Mucosa of descending colon (tissue), 3 donors: ENCODE measurements around the gene NSMF. TPM values are rescaled to one million over a fixed set of nuclear protein-coding genes. Genes with fewer than 3 reads are reported as not detected.
A peak's percentile ranks its signal among the peaks of the same experiment; 100 is the strongest.

Experiments
- ATAC-seq: fragments of 200-7000 bp; cut with Tn5 transposase; one replicate; pipeline ENCODE4 v1.9.1; 2020; ENCODE audit warnings: mild to moderate bottlenecking, moderate library complexity
- DNase-seq, 3 donors: peaks; one replicate each; pipeline ENCODE4 v3.0.0-alpha.2; 2020
- H3K36me3 ChIP-seq: fragments of 200-600 bp; one replicate; pipeline ENCODE4 v1.8.0; 2021; ENCODE audit warnings: low read depth, mild to moderate bottlenecking
- H3K4me1 ChIP-seq: fragments of 200-600 bp; one replicate; pipeline ENCODE4 v1.8.0; 2021; ENCODE audit warnings: low read depth, mild to moderate bottlenecking
- H3K4me3 ChIP-seq: fragments of 200-600 bp; one replicate; pipeline ENCODE4 v1.8.0; 2021; ENCODE audit warnings: mild to moderate bottlenecking
- H3K9me3 ChIP-seq: fragments of 200-600 bp; one replicate; pipeline ENCODE4 v1.8.0; 2021; ENCODE audit warnings: mild to moderate bottlenecking
- CTCF ChIP-seq: fragments of 200-600 bp; IDR thresholded peaks from one replicate; pipeline ENCODE4 v1.8.0; 2022; ENCODE audit warnings: antibody characterized with exemption, mild to moderate bottlenecking
- intact Hi-C, 2 donors: fragments of 100-400 bp; cut with DNase I in 1 of 2; cut with micrococcal nuclease in 1 of 2; formaldehyde crosslinking; loops; one replicate each; pipeline versions ENCODE4 v1.11.0 to v1.11.1; 2022; cut with DNase I, micrococcal nuclease
- total RNA-seq, 3 donors: library from RNA; stranded (reverse); fragmentation: NEBNext Ultra II Directional in 2 of 3; extraction: Animal tissue kit (Norgen Biotek cat#: 25700) in 2 of 3; gene quantifications; one replicate each; pipeline versions ENCODE4 v1.2.1 to v1.2.4, GENCODE V29; 2021 to 2023
- donor health status: DM: no; HTN: no; CAD: no; lungs with moderate emphysema.
- donor health status: DM: no; HTN: no; CAD: no.
- donor health status: DM: no; HTN: yes; CAD: no.

NSMF gene
- total RNA-seq, 3 donors from 2014 or later: 30.1 to 48.0 (median 43.4) TPM

DNA sequence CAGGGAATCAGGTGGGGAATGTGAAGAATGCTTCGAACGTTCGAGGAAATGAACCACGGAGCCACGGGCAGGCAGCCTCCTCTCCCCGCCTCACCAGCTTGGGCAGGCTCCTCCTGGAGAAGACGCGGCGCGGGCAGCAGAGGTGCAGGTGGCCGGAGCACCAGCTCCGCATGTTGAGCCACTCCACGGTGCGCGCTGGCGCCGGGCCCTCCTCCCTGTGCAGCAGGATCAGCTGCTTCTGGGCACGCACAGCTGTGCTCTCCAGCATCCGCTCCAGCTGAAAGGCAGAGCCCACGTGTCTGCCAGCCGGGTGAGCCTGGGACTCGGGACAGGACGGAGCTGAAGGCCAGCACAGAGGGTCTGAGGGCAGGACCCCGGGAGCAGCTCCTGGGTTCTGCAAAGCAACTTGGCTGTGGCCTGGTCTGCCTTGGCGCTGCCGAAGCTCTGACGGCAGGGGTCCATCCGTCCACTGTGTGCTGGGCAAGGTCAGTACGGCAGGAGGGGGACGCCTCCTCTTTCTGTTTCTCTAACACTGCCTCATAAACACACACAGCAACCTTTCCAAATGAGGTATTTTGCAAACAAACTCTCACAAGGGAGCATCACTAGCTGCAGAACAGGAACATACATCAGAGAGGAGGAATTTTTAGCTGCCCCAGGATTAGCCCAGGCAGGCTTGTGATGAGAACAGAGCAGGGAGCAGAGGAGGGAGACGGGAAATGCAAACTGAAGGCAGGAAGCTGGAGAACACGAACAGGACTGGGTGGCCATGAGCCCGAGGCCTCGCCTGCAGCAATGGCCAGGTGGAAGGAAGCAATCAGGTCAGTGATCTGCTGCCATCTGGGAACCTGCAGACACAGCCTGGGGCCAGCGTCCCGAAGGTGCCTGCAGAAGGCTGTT lies 20.1 kb upstream of the NSMF start:
- Histone ChIP-seq H3K4me3 (no peak overlapping the region), H3K36me3 (no peaks in the 10 kb centered on the region), H3K4me1 (no peaks in the 10 kb centered on the region), H3K9me3 (peaks cover 15% of the 10 kb centered on the region)
- no peak for TF ChIP-seq CTCF
- intact Hi-C loops: no loop called here
- peak in 2 of 3 donors; percentile 15 to 34 for DNase-seq
- ATAC-seq: no peak

DNA sequence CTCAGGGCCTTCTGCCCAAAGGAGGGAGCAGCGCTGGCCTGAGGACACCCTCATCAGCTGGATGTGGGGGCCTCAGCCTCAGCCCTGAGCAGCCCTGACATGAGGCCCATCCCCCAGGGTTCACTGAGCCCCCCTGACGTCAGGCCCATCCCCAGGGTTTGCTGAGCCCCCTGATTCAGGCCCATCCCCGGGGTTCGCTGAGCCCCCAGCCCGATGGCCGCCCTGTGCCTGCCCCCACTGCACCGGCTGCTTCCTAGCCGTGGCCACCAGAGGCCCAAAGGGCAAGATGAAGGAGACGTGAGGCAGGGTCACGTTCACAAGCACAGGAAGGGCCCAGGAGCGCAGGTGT lies 19.5 kb upstream of the NSMF start:
- intact Hi-C loops: no loop called here
- Histone ChIP-seq H3K9me3 (peaks cover 15% of the 10 kb centered on the region), H3K36me3 (no peaks in the 10 kb centered on the region), H3K4me3 (no peak overlapping the region), H3K4me1 (no peaks in the 10 kb centered on the region)
- DNase-seq (peak in 2 of 3 donors; percentile 13 to 38), ATAC-seq (no peak)
- TF ChIP-seq CTCF: no peak

DNA sequence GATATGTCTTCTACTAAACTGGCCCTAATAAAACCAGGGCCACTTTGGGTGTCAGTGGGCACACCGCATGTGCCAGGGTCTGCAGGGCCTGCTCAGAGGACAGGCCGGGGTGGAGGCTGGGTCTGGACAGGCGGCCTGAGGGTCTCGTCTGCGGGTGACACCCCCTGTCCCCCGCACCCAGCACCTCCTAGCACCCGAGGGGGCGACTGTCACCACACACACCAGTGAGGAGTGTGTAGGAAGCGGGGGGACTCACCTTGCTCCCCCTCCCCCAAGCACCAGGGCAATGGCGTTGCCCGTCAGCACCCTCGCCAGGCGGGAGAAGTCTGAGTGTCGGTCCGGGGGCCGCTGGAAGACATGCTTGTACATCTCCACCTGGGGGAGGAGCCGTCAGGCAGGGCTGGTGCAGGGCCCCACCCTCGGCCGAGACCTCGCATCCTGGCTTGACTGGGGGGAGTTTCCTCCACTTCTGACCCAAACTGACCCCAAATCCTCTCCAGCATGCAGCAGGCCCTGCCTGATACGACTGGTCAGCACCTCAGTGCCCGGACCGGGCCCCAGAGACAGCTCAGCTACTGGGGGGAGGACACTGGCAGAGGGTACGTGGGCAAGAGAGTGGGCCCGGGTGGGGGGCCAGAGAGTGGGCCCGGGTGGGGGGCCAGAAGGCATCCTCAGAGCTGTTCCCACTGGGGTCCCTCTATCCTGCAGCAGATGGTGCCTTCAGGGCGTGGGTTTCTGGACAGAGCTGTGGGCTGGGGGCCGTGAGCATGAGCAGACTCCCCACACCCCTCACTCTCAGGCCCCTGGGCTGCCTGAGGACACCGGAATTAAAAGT lies 18.9 kb upstream of the NSMF start:
- intact Hi-C loops: no loop called here
- Histone ChIP-seq H3K9me3 (peaks cover 15% of the 10 kb centered on the region), H3K36me3 (no peaks in the 10 kb centered on the region), H3K4me1 (no peaks in the 10 kb centered on the region), H3K4me3 (no peak overlapping the region)
- TF ChIP-seq CTCF: no peak
- no peak for ATAC-seq
- peak in 2 of 3 donors; percentile 9 to 43 for DNase-seq

GRCh38 chr9:137476856-137477255 lies 17.7 kb upstream of the NSMF start:
- Histone ChIP-seq H3K9me3 (peaks cover 15% of the 10 kb centered on the region), H3K36me3 (no peaks in the 10 kb centered on the region), H3K4me1 (no peaks in the 10 kb centered on the region), H3K4me3 (no peak overlapping the region)
- DNase-seq: peak in 2 of 3 donors; percentile 9 to 22
- no peak for ATAC-seq
- TF ChIP-seq CTCF: no peak
- intact Hi-C loops: no loop called here

- ATAC-seq (no peak), DNase-seq (no peak)
- intact Hi-C loops: no loop called here
- peaks cover 15% of the 10 kb centered on the region for H3K9me3 ChIP-seq
- H3K36me3 ChIP-seq: no peaks in the 10 kb centered on the region
- no peak for TF ChIP-seq CTCF
- no peak overlapping the region for H3K4me3 ChIP-seq
- H3K4me1 ChIP-seq: no peaks in the 10 kb centered on the region
Observed at GRCh38 chr9:137475666-137476065, 16.5 kb upstream of the NSMF start.
